Keratinocyte (primary cell): ENCODE data around the gene PCDHGB6.

ENCODE experiments used
- CTCF ChIP-seq, 3 experiments: IDR thresholded peaks in 1 of 3; conservative IDR thresholded peaks in 1 of 3; optimal IDR thresholded peaks in 1 of 3; 2 replicates in 2 of 3; 3 replicates in 1 of 3; pipeline versions ENCODE3 to v1.5.1; 2011; ENCODE audit warnings: low read length in 3 of 3, mild to moderate bottlenecking in 3 of 3, moderate library complexity in 2 of 3, control low read depth in 1 of 3, inconsistent platforms in 1 of 3; ENCODE audit not compliant: insufficient read depth in 2 of 3; ENCODE audit errors: extremely low read depth in 1 of 3
- EZH2 ChIP-seq: IDR thresholded peaks from one replicate; pipeline ENCODE4 v1.6.1; 2012; ENCODE audit warnings: inconsistent platforms, mild to moderate bottlenecking, low read length, moderate library complexity

GRCh38 chr5:141362719-141363118 lies 45.1 kb upstream of the PCDHGB6 start:
- TF ChIP-seq CTCF (optimal IDR thresholded peaks at IDR 0.05 in 1 of 3, IDR thresholded peaks at IDR 0.05 in 1 of 3, conservative IDR thresholded peaks at IDR 0.05 in 1 of 3; ENCODE audit: extremely low read depth in 1 of 3, insufficient read depth in 2 of 3, low read length in 3 of 3) (no peak), EZH2 (no peak)
